ENCODE measurements around the gene ZNF236. TPM values are rescaled to one million over a fixed set of nuclear protein-coding genes. Genes with fewer than 3 reads are reported as not detected.

ZNF236 gene
- total and polyA plus RNA-seq, 2 of the 13 experiments (the other 11 are each of a cell fraction or from before 2014, with no cell fraction given): 3.0 to 7.2 TPM

GRCh38 chr18:76920974-76921373 is 98.6 kb downstream of the ZNF236 start (continued):
- TF ChIP-seq, protein P1, sequence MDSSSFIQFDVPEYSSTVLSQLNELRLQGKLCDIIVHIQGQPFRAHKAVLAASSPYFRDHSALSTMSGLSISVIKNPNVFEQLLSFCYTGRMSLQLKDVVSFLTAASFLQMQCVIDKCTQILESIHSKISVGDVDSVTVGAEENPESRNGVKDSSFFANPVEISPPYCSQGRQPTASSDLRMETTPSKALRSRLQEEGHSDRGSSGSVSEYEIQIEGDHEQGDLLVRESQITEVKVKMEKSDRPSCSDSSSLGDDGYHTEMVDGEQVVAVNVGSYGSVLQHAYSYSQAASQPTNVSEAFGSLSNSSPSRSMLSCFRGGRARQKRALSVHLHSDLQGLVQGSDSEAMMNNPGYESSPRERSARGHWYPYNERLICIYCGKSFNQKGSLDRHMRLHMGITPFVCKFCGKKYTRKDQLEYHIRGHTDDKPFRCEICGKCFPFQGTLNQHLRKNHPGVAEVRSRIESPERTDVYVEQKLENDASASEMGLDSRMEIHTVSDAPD (CRISPR knock-in tag; IDR thresholded peaks at IDR 0.05): no peak

- WGBS (ENCODE audit: low lambda C conversion rate): 81% methylated on average over 10 of the region's 10 CpGs
- no peaks in the 10 kb centered on the region for H3K4me1 ChIP-seq (ENCODE audit: insufficient read depth, low read length)
- no peaks in the 10 kb centered on the region for H4K20me1 ChIP-seq (ENCODE audit: insufficient read depth, low read length)
- no TSS peak for BruUV-seq (replicated peaks)
- no peak overlapping the region for H3K27ac ChIP-seq (ENCODE audit: extremely low read length, insufficient read depth, low read length)
- H3K36me3 ChIP-seq (replicated peaks in 1 of 2; ENCODE audit: control insufficient read depth in 1 of 2, insufficient read depth in 2 of 2, low read length in 2 of 2): peaks cover 16 to 61% of the 10 kb centered on the region in 2 experiments; a peak in 4 of 5 replicates
- peak; percentile 22 for DNase-seq (ENCODE audit: low spot score)
- intact Hi-C loops (cut with micrococcal nuclease; ENCODE audit: unreplicated experiment): no loop called here
- H3K9me3 ChIP-seq (ENCODE audit: low read length): no peaks in the 10 kb centered on the region
- FAIRE-seq: peak; percentile 60
- H3K4me3 ChIP-seq (replicated peaks in 1 of 3; ENCODE audit: insufficient read depth in 1 of 3, low read depth in 2 of 3, low read length in 3 of 3): no peak overlapping the region
- no peak overlapping the region for H3K9ac ChIP-seq (ENCODE audit: insufficient read depth, low read depth, low read length)
- H2AFZ ChIP-seq (ENCODE audit: low read length): no peak overlapping the region
- H3K4me2 ChIP-seq (ENCODE audit: low read depth, low read length): no peak overlapping the region
- no peaks in the 10 kb centered on the region for H3K27me3 ChIP-seq (ENCODE audit: control insufficient read depth in 1 of 2, insufficient read depth in 2 of 2, low read length in 2 of 2)
- CTCF ChIA-PET (ENCODE audit: low intra/inter-chr PET ratio, low total read pairs): interaction anchor here (1.5 kb wide), 1 partner anchor 61 kb away, joined by 4 read pairs; no protein-coding TSS in a partner anchor
- POLR2A ChIA-PET: no interaction called here
- peak; percentile 98 for ATAC-seq
- no peaks in the 10 kb centered on the region for H3K79me2 ChIP-seq (ENCODE audit: insufficient read depth, low read length)
- in situ Hi-C loops (cut with HindIII; ENCODE audit: extremely low pct_ligation_motif_present, low pct_unique_long_range_greater_than_20kb): no loop called here
- peak; percentile 12; the same call in 1 of the 2 replicates for TF ChIP-seq SMC3 (IDR thresholded peaks at IDR 0.05; ENCODE audit: low read length)
- TF ChIP-seq SMARCE1 (IDR thresholded peaks at IDR 0.05; ENCODE audit: borderline replicate concordance): no peak
- TF ChIP-seq KMT2B (CRISPR knock-in tag; IDR thresholded peaks at IDR 0.05): no peak
- no peak for TF ChIP-seq AHR (CRISPR knock-in tag; IDR thresholded peaks at IDR 0.05)
- TF ChIP-seq ZNF670 (CRISPR knock-in tag; IDR thresholded peaks at IDR 0.05; ENCODE audit: borderline replicate concordance): no peak
- TF ChIP-seq, protein P2, sequence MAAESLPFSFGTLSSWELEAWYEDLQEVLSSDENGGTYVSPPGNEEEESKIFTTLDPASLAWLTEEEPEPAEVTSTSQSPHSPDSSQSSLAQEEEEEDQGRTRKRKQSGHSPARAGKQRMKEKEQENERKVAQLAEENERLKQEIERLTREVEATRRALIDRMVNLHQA (CRISPR knock-in tag; IDR thresholded peaks at IDR 0.05): no peak
- TF ChIP-seq ZNF740 (CRISPR knock-in tag; IDR thresholded peaks at IDR 0.05): no peak
- TF ChIP-seq GLI4 (CRISPR knock-in tag; IDR thresholded peaks at IDR 0.05; ENCODE audit: borderline replicate concordance): no peak
- no peak for TF ChIP-seq ZNF749 (CRISPR knock-in tag; IDR thresholded peaks at IDR 0.05; ENCODE audit: borderline replicate concordance)
- peak; percentile 36; the same call in 1 of the 2 replicates for TF ChIP-seq ZBTB38 (CRISPR knock-in tag; IDR thresholded peaks at IDR 0.05)
- TF ChIP-seq ZNF430 (CRISPR knock-in tag; IDR thresholded peaks at IDR 0.05): no peak
- TF ChIP-seq MIXL1 (CRISPR knock-in tag; IDR thresholded peaks at IDR 0.05): no peak
- peak; percentile 61 for TF ChIP-seq STAG1 (CRISPR knock-in tag; IDR thresholded peaks at IDR 0.05)
- TF ChIP-seq, protein P3, sequence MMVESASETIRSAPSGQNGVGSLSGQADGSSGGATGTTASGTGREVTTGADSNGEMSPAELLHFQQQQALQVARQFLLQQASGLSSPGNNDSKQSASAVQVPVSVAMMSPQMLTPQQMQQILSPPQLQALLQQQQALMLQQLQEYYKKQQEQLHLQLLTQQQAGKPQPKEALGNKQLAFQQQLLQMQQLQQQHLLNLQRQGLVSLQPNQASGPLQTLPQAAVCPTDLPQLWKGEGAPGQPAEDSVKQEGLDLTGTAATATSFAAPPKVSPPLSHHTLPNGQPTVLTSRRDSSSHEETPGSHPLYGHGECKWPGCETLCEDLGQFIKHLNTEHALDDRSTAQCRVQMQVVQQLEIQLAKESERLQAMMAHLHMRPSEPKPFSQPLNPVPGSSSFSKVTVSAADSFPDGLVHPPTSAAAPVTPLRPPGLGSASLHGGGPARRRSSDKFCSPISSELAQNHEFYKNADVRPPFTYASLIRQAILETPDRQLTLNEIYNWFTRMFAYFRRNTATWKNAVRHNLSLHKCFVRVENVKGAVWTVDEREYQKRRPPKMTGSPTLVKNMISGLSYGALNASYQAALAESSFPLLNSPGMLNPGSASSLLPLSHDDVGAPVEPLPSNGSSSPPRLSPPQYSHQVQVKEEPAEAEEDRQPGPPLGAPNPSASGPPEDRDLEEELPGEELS (CRISPR knock-in tag; IDR thresholded peaks at IDR 0.05): no peak
- TF ChIP-seq TMF1 (CRISPR knock-in tag; IDR thresholded peaks at IDR 0.05; ENCODE audit: low read depth): no peak
- TF ChIP-seq, protein P4, sequence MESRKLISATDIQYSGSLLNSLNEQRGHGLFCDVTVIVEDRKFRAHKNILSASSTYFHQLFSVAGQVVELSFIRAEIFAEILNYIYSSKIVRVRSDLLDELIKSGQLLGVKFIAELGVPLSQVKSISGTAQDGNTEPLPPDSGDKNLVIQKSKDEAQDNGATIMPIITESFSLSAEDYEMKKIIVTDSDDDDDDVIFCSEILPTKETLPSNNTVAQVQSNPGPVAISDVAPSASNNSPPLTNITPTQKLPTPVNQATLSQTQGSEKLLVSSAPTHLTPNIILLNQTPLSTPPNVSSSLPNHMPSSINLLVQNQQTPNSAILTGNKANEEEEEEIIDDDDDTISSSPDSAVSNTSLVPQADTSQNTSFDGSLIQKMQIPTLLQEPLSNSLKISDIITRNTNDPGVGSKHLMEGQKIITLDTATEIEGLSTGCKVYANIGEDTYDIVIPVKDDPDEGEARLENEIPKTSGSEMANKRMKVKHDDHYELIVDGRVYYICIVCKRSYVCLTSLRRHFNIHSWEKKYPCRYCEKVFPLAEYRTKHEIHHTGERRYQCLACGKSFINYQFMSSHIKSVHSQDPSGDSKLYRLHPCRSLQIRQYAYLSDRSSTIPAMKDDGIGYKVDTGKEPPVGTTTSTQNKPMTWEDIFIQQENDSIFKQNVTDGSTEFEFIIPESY (CRISPR knock-in tag; IDR thresholded peaks at IDR 0.05): 0 out of 2 replicates have a peak, but pooled peaks have one; percentile 43
These were observed 99.8 kb downstream of the ZNF236 start for GRCh38 chr18:76922107-76922506.
